HG02870 (cell line): ENCODE results near the gene DUSP1.

Source experiments
- ATAC-seq: cut with Tn5 transposase; IDR thresholded peaks from one replicate; pipeline ENCODE4 v1.9.1; 2021; ENCODE audit warnings: mild to moderate bottlenecking, moderate library complexity; ENCODE audit not compliant: unreplicated experiment

DUSP1 gene

GRCh38 chr5:172745838-172746237 is 25.2 kb downstream of the DUSP1 start:
- no peak for ATAC-seq

DNA sequence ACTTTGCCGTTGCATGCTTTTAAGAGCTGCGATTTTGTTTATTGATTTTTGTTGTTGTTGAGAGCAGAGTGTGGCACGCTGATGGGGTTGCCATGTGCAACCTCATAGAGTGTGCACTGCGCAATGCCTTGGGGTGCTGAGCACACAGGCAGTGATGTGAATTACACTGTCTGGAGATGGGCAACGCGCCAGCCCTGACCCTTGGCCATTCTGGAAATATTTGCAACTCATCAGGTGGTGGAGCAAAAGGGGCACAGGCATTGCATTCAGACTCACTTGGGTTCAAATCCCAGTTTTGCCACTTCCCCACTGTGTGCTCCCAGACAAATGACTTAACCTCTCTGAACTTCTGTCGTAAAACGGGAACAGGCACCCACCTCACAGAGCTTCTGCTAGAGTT is 25.6 kb downstream of the DUSP1 start:
- ATAC-seq, result no peak

- ATAC-seq, result no peak
Observed at GRCh38 chr5:172744123-172745104, 26.6 kb downstream of the DUSP1 start.

- no peak for ATAC-seq
Observed at GRCh38 chr5:172743112-172743959, 27.7 kb downstream of the DUSP1 start.

DNA sequence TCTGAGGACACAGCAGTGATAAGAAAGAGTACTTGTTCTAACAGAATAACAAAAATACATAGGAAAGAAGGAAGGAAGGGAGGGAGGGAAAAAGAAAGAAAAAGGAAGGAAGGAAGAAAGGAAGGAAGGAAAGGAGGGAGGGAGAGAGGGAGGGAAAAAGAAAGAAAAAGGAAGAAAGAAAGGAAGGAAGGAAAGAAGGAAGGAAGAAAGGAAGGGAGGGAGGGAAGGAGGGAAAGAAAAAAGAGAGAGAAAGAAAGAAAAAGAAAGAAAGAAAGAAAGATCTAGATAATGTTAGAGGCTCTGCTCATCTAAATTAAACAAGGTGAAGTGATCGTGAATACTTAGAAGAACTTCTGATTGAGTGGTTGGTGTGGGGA is 29.8 kb downstream of the DUSP1 start:
- no peak for ATAC-seq

GRCh38 chr5:172740428-172741205 is 30.4 kb downstream of the DUSP1 start:
- no peak for ATAC-seq

GRCh38 chr5:172739375-172739774 is 31.6 kb downstream of the DUSP1 start:
- no peak for ATAC-seq

- no peak for ATAC-seq
Observed at GRCh38 chr5:172736508-172737135, 34.4 kb downstream of the DUSP1 start.

- ATAC-seq, result no peak
Observed at GRCh38 chr5:172735141-172735831, 35.7 kb downstream of the DUSP1 start.

DNA sequence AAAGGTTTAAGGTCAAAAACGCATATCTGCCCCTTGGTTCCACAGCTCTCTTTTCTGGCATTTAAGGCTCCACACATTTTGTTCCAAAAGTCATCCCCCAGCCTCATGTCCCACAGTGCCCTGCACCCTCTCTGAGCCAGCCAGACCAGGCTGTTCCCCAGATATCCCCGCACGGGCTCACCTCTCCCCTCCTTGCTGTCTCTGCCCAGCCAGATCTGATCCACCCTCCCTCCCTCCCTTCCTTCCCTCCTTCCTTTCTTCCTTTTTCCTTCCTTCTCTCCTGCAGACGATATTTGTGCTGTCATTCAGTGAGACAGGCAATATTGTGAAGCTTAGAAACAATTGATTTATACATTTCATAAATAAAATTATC is 37.0 kb downstream of the DUSP1 start:
- no peak for ATAC-seq

GRCh38 chr5:172733131-172733973 is 37.6 kb downstream of the DUSP1 start:
- ATAC-seq, result no peak

GRCh38 chr5:172732201-172732865 is 38.7 kb downstream of the DUSP1 start:
- ATAC-seq, result no peak

- no peak for ATAC-seq
Observed at GRCh38 chr5:172731680-172732074, 39.3 kb downstream of the DUSP1 start.

GRCh38 chr5:172730981-172731679 is 39.9 kb downstream of the DUSP1 start:
- ATAC-seq, result no peak

DNA sequence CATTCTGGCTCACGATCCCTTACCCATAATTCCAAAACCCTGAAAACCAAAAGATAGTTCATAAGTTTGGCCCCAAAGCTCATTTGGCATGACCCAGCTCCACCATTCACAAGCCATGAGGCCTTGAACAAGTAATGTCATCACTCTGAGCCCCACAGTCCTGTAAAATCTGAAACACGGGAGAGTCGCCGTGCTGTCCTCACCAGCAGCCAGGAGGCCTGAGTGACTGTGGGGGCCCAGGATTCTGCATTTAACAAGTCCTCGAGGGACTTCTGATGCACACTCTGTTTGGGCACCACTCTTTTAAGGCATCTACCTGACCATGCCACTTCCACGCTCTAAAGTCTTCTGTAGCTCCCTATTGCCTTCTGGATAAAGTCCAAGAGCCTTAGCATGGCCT is 40.8 kb downstream of the DUSP1 start:
- no peak for ATAC-seq

DNA sequence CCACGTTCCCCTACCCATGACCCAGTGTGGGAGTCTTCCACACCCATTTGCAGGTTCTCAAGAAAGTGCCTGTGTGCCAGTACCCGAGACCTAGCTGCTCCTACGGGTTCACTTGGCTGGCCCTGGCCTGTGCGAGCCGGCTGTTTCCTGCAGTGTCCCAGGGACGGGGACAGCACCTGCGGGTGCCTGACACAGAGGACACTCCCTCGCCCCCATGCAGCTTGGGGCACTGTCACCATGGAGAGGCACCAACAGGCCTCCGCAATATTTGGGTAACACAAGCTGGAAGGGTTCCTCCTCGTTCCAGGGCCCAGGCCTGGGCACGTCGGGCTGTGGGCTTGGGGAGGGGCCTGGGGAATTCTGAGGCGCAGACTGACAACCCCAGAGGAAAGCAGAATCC is 41.4 kb downstream of the DUSP1 start:
- no peak for ATAC-seq

DNA sequence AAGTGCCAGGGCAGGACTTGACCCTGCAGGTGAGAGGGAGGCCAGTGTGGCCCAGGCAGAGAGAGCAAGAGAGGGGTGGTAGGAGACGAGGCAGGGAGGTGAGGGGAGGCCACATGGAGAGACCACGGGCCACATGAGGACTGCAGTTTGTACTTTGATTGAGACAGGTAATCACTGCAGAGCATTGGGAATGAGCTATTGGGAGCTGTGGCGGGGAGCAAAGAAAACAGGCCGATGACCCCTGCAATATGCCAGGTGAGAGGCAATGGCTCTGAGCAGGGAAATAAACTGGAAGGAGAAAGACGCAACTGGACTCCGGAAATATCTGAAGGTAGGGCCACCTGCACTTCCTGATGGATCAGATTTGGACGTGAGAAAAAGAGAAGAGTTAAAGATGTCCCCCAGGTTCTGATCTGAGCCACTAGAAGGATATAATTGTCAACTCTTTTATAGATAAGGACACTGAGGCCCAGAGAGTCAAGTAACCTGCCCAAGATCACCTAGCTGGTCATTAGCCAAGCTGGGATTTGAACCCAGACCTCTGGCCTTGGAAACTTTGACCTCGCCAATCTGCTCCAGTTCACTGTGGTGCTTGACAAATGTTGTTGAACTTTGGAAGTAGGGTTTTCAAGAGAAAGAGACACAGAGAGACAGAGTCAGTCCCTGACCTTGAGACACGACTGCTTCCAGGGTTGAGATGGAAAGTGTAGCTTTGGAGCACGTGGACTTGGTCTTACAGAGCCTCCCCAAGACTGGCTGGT is 42.3 kb downstream of the DUSP1 start:
- ATAC-seq, result no peak
